ENCODE measurements around the gene HLTF. TPM values are rescaled to one million over a fixed set of nuclear protein-coding genes. Genes with fewer than 3 reads are reported as not detected.

HLTF gene
- total and polyA plus RNA-seq, 2 of the 13 experiments (the other 11 are each of a cell fraction or from before 2014, with no cell fraction given): 12.0 to 22.9 TPM

DNA sequence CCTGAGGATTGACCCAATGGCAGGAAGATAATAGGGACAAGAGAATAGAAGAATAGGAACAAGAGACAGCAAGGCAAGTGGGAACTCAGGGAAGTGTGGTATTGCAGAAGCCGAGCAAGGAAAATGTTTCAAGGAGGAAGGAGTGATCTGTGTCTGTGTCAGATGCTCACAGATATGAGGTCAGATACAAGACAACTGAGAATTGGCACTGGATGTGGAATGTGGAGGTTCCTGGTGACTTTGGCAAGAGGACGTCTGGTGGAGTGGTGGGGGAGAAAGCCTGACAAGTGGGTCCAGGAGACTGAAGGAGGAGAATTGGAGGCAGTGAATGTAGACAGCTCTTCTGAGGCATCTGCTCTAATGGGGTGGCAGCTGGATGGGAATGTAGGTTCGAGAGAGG is 70.9 kb downstream of the HLTF start:
- H3K79me2 ChIP-seq (ENCODE audit: insufficient read depth, low read length): no peaks in the 10 kb centered on the region
- 89% methylated on average over 3 of the region's 3 CpGs for WGBS (ENCODE audit: low lambda C conversion rate)
- CTCF ChIA-PET (ENCODE audit: low intra/inter-chr PET ratio, low total read pairs): no interaction called here
- BruUV-seq (replicated peaks): no TSS peak
- H3K4me2 ChIP-seq (ENCODE audit: low read depth, low read length): no peak overlapping the region
- H3K36me3 ChIP-seq (replicated peaks in 1 of 2; ENCODE audit: control insufficient read depth in 1 of 2, insufficient read depth in 2 of 2, low read length in 2 of 2): peaks cover 1 to 8% of the 10 kb centered on the region in 2 experiments; a peak in 4 of 5 replicates
- ATAC-seq: no peak
- no peaks in the 10 kb centered on the region for H3K9me3 ChIP-seq (ENCODE audit: low read length)
- H3K27ac ChIP-seq (ENCODE audit: extremely low read length, insufficient read depth, low read length): no peak overlapping the region
- H4K20me1 ChIP-seq (ENCODE audit: insufficient read depth, low read length): no peaks in the 10 kb centered on the region
- POLR2A ChIA-PET: no interaction called here
- no peak for DNase-seq (ENCODE audit: low spot score)
- FAIRE-seq: no peak
- in situ Hi-C loops (cut with HindIII; ENCODE audit: extremely low pct_ligation_motif_present, low pct_unique_long_range_greater_than_20kb): no loop called here
- H3K4me3 ChIP-seq (replicated peaks in 1 of 3; ENCODE audit: insufficient read depth in 1 of 3, low read depth in 2 of 3, low read length in 3 of 3): no peak overlapping the region
- H3K4me1 ChIP-seq (ENCODE audit: insufficient read depth, low read length): peaks cover 37% of the 10 kb centered on the region
- H3K27me3 ChIP-seq (ENCODE audit: control insufficient read depth in 1 of 2, insufficient read depth in 2 of 2, low read length in 2 of 2): no peaks in the 10 kb centered on the region
- H2AFZ ChIP-seq (ENCODE audit: low read length): no peak overlapping the region
- intact Hi-C loops (cut with micrococcal nuclease; ENCODE audit: unreplicated experiment): loop anchor here (10.0 kb wide), 1 partner anchor 209 kb away; the partner anchor contains the start of gene CP
- TF ChIP-seq, protein P1, sequence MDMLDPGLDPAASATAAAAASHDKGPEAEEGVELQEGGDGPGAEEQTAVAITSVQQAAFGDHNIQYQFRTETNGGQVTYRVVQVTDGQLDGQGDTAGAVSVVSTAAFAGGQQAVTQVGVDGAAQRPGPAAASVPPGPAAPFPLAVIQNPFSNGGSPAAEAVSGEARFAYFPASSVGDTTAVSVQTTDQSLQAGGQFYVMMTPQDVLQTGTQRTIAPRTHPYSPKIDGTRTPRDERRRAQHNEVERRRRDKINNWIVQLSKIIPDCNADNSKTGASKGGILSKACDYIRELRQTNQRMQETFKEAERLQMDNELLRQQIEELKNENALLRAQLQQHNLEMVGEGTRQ (IDR thresholded peaks at IDR 0.05; ENCODE audit: low read depth, low read length): no peak
- TF ChIP-seq, protein P1 (CRISPR knock-in tag; IDR thresholded peaks at IDR 0.05; ENCODE audit: borderline replicate concordance): no peak
- TF ChIP-seq KDM6A (CRISPR knock-in tag; IDR thresholded peaks at IDR 0.05; ENCODE audit: low read depth) (no peak), ZFP36 (IDR thresholded peaks at IDR 0.05; ENCODE audit: borderline replicate concordance, low read depth, low read length, partially characterized antibody) (no peak), KAT2B (IDR thresholded peaks at IDR 0.05; ENCODE audit: borderline replicate concordance, low read depth, low read length) (no peak), KDM5B (CRISPR knock-in tag; IDR thresholded peaks at IDR 0.05; ENCODE audit: borderline replicate concordance) (no peak), HNRNPUL1 (IDR thresholded peaks at IDR 0.05; ENCODE audit: low read depth, low read length) (no peak), TEAD3 (CRISPR knock-in tag; optimal IDR thresholded peaks at IDR 0.05; ENCODE audit: borderline replicate concordance) (no peak), NCOA1 (CRISPR knock-in tag; IDR thresholded peaks at IDR 0.05) (no peak), CBFB (CRISPR knock-in tag; IDR thresholded peaks at IDR 0.05) (no peak), CENPX (CRISPR knock-in tag; IDR thresholded peaks at IDR 0.05) (no peak), SP2 (CRISPR knock-in tag; IDR thresholded peaks at IDR 0.05) (no peak), ZNF235 (CRISPR knock-in tag; IDR thresholded peaks at IDR 0.05; ENCODE audit: borderline replicate concordance) (no peak)
- TF ChIP-seq, protein P2, sequence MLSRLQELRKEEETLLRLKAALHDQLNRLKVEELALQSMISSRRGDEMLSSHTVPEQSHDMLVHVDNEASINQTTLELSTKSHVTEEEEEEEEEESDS (CRISPR knock-in tag; IDR thresholded peaks at IDR 0.05; ENCODE audit: borderline replicate concordance): no peak
- no peak overlapping the region for H3K9ac ChIP-seq (ENCODE audit: insufficient read depth, low read depth, low read length)
